ENCODE data around the gene CNKSR1.
"Not testable (repeated sequence)": the region's sequence is repeated elsewhere in the genome, so short reads cannot be mapped to it uniquely, and the experiment has no call there.

The CNKSR1 gene

DNA sequence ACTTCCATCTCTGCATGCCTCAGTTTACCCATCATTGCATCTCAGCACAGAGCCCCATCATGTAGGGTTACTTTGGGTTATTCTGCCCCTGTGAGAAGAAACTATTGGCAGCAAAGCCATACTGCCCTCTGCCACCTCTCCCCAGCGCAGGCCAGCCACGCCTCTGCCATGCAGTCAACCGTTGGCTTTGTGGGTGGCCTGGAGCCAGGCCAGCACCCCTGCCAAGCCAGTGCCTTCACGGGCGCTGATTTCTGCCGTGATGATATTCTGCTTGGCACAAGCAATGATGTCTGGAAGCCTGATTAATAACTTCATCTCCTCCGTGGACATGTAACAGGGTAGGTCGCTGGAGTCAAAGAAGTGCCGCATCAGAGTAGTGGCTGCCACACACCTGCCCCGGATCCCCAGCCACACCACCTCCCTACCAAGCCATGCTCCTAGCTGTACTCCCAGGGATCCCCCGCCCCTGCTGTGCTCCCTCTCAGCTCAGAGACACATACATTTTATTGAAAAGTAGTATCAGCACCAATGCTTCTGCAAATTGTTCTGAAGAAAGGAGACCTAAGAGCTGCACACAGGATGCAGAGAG lies 41.7 kb downstream of the CNKSR1 start:
- no peak overlapping the region for H3K4me3 ChIP-seq
- H3K27ac ChIP-seq: no peak overlapping the region

DNA sequence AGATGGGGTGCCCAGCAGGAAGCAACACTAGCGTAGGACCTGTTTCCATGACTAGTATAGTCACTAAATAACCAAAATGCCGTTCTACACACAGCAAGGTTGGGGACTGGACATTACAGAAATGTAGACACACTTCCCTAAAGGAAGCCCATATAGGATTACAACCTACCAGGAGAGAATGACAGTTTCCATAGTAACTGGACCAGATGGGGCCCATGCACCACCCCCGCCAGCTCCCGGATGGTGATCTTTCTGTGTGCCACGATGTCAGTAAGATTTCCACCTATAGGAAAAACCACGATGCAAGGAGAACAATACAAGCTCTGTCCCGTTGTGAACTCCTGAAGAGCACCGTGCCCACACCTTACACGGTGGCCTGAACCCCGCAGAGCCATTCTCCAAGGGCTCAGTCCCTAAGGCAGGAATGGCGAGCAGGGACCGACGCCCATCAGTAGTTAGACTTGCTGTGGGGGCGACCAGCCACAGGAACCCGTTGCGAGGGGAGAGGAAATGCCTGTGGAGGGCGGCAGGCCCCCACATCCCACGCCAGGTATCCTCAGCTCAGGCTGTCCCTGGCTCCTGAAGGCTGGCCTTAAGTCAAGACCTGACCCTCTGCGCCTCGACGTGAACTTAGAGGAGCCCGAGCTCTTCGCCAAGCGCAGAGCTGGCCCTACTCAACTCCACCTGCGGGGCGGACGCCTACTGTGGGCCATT lies 43.1 kb downstream of the CNKSR1 start:
- Histone ChIP-seq H3K4me3 (no peak overlapping the region), H3K27ac (no peak overlapping the region)

DNA sequence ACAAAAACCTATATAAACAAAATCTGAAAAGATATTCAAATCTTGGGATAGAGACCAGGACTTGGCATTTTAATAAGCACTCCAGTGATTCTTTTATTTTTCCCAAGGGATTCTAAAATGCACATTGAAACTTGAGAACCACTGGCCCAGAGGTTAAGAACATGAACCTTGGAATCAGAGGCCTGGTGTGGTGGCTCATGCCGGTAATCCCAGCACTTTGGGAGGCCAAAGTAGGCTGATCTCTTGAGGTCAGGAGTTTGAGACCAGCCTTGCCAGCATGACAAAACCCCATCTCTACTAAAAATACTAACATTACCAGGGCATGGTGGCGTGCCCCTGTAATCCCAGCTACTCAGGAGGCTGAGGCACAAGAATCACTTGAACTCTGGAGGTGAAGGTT lies 43.8 kb downstream of the CNKSR1 start:
- no peak overlapping the region for H3K27ac ChIP-seq

DNA sequence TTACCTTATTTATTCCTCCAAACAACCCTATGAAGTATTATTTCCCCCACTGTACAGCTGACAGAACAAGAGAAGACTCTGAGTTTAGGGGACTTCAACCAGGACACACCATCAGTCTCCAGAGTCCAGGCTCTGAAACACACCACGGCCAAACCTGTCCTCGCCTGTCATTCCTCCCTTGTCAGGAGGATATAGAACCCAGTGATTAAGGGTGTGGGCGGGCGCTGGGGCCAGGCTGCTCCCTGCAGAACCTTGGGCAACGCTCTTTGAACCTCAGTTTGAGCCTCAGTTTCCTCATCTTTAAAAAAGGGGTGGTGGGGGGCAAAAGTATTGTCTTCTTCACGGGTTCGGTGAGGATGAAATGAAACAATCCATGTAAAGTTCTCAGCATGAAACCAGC lies 47.3 kb downstream of the CNKSR1 start:
- no peak overlapping the region for H3K4me3 ChIP-seq
- no peak overlapping the region for H3K27ac ChIP-seq

More for the DNA sequence above, 43.8 kb downstream of the CNKSR1 start:
- no peak overlapping the region for H3K4me3 ChIP-seq

DNA sequence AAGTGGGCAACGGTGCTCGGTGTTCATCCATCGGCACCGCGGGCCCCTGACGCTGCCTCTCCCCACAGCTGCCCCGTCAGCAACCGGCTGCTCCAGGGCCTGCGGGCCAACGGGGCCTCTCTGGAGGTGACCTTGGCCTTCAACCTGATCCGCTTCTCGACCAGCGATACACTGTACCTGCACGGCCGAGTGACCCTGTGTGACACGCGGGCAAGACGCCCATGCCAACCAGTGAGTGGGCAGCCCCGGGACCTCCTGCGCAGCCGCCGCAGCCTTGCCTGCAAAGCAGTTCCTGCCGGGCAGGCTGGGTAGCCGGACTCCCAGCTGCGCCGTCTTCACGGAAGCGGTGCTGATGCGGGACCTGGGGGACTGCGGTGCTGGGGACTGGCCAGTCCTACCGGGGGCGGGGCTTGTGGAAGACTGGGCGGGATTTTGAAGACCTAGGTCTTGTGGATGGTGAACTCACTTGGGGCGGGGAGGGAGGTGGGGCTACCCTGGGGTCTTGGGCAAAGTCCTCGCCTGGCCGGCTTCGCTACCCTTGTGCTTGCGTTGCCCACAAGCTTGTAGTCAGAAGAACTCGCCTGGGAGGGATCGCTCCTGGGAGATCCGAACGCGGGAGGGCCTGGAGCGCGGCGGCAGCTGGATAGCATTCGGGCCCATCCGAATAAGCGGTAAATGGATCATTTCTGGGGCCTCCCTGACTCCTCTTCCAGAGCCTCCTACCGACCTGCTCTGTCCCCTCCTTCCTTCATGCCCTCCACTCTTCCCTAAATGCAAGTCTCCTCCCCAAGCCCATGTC lies 47.9 kb downstream of the CNKSR1 start:
- Histone ChIP-seq H3K27ac (no peak overlapping the region), H3K4me3 (peak overlapping the region; percentile 9 to 31 (median 23))

DNA sequence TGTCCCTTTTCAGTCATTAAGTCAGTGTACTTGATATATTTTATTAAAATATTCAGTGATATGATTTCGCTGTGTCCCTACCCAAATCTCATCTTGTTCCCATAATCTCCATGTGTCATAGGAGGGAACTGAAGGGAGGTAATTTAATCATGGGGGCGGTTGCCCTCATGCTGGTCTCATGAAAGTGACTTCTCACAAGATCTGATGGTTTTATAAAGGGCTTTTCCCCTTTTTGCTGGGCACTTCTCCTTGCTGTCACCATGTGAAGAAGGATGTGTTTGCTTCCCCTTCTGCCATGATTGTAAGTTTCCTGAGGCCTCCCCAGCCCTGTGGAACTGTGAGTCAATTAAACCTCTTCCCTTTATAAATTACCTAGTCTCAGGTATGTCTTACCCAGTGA lies 53.4 kb downstream of the CNKSR1 start:
- not testable (repeated sequence) for H3K4me3 ChIP-seq

DNA sequence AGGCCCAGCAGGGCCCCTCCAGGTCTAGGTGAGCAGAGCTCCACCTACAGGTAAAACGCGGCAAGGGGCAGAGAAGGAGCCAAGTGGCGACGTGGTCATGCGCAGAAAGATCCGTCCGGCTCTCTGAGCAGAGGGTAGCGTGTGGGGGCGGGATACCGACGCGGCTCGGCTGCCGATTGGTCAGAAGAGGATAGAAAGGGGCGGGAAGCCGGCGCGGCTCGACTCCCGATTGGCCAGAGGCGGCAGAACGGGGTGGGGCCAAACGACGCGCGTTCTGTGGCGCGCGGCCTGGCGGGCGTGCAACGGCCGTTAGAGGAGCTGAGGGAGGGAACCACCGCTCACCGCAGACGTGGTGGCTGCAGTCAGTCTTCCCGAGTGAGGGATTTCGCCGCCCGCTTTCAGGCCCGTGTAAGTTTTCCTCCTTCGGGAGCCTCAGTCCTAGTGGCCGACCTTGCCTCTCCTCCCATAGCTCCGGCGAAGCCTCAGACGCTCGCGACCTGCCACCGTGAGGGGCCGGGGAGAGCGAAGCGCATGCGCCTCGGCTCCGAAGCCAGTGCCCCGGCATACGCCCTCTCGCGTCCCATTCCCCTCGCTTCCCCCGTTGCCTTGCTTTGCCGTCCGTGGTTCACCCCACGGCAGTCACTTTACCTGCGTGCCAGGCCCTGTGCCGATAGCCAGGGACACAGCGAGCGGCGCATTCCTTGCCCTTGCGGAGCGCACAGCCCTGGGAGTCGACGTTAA lies 56.8 kb downstream of the CNKSR1 start, which contains the start of gene CEP85:
TSS of gene CEP85 (plus strand) at position 298 of the 741 bp plus-strand sequence. CDS start 5,584 bp downstream, outside the sequence.
- Histone ChIP-seq H3K27ac (peak within 1 kb of the TSS; percentile 16 to 92 (median 84)), H3K4me3 (peak within 1 kb of the TSS; percentile 46 to 83 (median 71))

More for the DNA sequence above, 53.4 kb downstream of the CNKSR1 start:
- not testable (repeated sequence) for H3K27ac ChIP-seq

DNA sequence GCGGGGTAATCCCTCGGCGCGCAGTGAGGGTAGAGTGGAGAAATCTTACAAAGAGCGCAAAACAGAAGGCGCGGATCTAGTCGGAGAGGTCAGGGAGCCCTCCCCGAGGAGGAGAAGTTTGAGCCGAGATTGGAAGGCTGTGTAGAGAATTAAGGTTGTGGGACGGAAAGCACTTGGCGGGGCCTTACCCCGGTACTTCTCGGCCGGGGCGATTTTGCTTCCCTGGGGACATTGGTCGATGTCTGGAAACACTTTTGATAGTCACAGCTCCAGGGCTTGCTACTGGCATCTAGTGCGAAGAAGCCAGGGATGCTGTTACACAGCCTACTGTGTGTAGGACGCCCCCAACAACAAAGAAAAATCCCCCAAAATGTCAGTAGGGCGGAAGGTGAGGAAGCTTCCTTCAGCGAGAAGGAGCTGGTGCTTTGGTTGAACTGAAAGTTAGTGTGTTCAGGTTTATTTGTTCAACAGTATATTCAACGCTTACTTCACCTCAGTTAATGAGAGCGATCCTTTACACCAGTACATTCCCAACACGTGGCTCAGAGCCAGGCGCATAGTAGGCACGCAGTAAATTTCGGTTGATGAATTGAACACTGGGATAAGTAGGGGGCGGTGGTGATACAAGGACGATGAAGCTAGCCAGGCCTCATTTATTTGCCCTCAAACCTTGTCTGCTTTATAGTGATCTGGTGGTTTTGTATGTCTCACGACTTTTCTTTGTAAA lies 57.5 kb downstream of the CNKSR1 start:
- Histone ChIP-seq H3K4me3 (peak overlapping the region; percentile 46 to 83 (median 71)), H3K27ac (peak overlapping the region; percentile 16 to 92 (median 84))

DNA sequence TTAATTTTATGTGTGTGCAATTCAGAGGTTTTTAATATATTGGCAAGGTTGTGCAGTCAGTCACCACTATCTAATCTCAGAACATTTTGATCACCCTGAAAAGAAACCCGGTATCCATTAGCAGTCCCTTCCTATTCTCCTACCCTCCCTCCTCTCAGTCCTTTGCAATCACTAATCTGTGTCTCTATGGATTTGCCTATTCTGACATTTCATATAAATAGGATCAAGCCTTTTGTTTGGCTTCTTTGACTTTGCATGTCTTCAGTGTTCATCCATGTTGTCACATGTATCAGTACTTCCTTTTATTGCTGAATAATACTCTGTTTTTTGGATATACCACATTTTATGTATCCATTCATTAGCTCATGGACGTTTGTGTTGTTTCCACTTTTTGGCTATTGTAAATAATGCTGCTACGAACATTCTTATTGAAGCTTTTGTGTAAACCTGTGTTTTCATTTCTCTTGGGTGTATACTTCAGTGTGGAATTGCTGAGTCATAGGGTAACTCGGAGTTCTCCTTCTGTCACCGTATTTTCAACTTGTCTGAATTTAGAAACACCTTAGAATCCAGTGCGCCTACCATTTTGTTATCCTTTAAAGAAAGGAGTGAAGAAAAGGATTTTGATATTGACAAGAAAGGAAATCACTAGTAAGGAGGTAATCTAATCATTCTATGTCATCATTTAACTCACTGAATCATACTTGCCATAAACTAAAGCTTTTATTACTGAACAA lies 60.1 kb downstream of the CNKSR1 start:
- Histone ChIP-seq H3K27ac (no peak overlapping the region), H3K4me3 (no peak overlapping the region)

Data from skin epidermis (tissue), 12 donors.